WERI-Rb-1 (cell line): ENCODE results near the gene MESD.

Experiments used
- DNase-seq: peaks from one replicate; pipeline ENCODE4 v3.0.0-alpha.2; 2020
- H3K27ac ChIP-seq: fragments of 250-450 bp; sonication (Bioruptor Pico); 2 replicates; pipeline ENCODE4 v1.5.1; 2020; ENCODE audit warnings: mild to moderate bottlenecking, moderate library complexity
- H3K27me3 ChIP-seq: fragments of 250-450 bp; sonication (Bioruptor Pico); 2 replicates; pipeline ENCODE4 v1.5.1; 2021; ENCODE audit warnings: mild to moderate bottlenecking, low read depth, moderate library complexity; ENCODE audit not compliant: insufficient read depth, severe bottlenecking
- H3K36me3 ChIP-seq: fragments of 250-450 bp; sonication (Bioruptor Pico); 2 replicates; pipeline ENCODE4 v1.5.1; 2020; ENCODE audit warnings: mild to moderate bottlenecking, moderate library complexity
- H3K4me3 ChIP-seq: 2 replicates; pipeline ENCODE4 v1.5.1; 2011; ENCODE audit warnings: low read depth, mild to moderate bottlenecking, control low read depth, low read length
- H3K9me3 ChIP-seq: fragments of 250-450 bp; sonication (Bioruptor Pico); 2 replicates; pipeline ENCODE4 v1.5.1; 2021; ENCODE audit warnings: mild to moderate bottlenecking, moderate library complexity; ENCODE audit not compliant: severe bottlenecking
- TF ChIP-seq, protein P1 (sequence below): IDR thresholded peaks from 2 replicates; pipeline ENCODE4 v1.5.1; 2011; ENCODE audit warnings: low read depth, mild to moderate bottlenecking, control low read depth, inconsistent platforms, low read length

Gene MESD

DNA sequence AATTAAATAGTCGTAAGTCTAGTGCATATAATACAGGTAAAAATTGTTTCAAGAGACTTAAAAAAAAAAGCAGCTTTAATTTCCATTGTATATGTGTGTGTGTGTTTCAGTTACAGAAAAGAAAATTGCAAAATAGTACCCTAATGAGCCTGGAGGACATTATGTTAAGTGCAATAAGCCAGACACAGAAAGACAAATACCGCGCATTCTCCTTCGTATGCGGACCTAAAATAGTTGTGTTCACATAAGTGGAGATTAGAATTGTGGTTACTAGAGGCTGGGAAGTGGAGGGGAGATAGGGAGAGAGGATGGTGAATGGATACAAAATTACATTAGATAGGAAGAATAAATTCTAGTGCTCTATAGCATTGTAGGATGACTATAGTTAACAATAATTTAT, 3.6 kb downstream of the MESD start:
- DNase-seq, result no peak
- H3K27ac ChIP-seq, result no peak overlapping the region
- no peak overlapping the region for H3K4me3 ChIP-seq
- H3K27me3 ChIP-seq, result no peaks in the 10 kb centered on the region
- TF ChIP-seq, protein P1, sequence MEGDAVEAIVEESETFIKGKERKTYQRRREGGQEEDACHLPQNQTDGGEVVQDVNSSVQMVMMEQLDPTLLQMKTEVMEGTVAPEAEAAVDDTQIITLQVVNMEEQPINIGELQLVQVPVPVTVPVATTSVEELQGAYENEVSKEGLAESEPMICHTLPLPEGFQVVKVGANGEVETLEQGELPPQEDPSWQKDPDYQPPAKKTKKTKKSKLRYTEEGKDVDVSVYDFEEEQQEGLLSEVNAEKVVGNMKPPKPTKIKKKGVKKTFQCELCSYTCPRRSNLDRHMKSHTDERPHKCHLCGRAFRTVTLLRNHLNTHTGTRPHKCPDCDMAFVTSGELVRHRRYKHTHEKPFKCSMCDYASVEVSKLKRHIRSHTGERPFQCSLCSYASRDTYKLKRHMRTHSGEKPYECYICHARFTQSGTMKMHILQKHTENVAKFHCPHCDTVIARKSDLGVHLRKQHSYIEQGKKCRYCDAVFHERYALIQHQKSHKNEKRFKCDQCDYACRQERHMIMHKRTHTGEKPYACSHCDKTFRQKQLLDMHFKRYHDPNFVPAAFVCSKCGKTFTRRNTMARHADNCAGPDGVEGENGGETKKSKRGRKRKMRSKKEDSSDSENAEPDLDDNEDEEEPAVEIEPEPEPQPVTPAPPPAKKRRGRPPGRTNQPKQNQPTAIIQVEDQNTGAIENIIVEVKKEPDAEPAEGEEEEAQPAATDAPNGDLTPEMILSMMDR, result no peak
- no peaks in the 10 kb centered on the region for H3K9me3 ChIP-seq
- H3K36me3 ChIP-seq, result peaks cover 26% of the 10 kb centered on the region

DNA sequence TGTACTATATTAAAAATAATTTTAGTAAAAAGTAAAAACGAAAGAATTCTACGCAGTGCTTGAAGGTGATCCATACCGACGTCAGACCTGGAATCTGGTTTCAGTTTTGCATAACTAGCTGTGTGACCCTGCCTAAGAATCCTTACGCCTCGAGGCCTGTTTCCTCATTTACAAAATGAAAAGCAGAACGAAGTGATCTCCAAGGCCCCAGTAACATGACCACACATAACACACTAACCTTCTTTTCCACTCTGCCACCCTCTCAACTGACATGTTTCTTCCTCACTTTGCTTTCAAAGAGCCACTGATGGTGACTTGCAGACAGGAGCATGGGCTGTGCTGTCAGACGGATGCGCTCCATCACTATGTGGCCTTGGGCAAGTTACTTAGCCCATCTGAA, 4.8 kb downstream of the MESD start:
- Histone ChIP-seq H3K9me3 (no peaks in the 10 kb centered on the region), H3K27me3 (no peaks in the 10 kb centered on the region), H3K36me3 (peaks cover 33% of the 10 kb centered on the region), H3K27ac (no peak overlapping the region), H3K4me3 (no peak overlapping the region)
- DNase-seq, result no peak
- TF ChIP-seq, protein P1, result no peak

DNA sequence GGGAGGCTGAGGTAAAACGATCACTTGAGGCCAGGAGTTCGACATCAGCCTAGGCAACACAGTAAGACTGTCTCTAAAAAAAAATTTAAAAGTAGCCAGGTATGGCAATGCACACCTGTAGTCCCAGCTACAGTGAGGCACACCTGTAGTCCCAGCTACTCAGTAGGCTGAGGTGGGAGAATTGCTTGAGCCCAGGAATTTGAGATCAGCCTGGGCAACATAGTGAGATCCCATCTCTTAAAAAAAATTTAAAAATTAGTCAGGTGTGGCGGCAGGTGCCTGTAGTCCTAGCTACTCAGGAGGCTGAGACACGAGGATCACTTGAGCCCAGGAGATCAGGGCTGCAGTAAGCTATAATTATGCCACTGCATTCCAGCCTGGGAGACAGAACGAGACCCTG, 6.8 kb downstream of the MESD start:
- H3K27me3 ChIP-seq, result no peaks in the 10 kb centered on the region
- H3K27ac ChIP-seq, result no peak overlapping the region
- no peak for DNase-seq
- H3K9me3 ChIP-seq, result no peaks in the 10 kb centered on the region
- H3K4me3 ChIP-seq, result no peak overlapping the region
- TF ChIP-seq, protein P1, result no peak
- H3K36me3 ChIP-seq, result peaks cover 51% of the 10 kb centered on the region

DNA sequence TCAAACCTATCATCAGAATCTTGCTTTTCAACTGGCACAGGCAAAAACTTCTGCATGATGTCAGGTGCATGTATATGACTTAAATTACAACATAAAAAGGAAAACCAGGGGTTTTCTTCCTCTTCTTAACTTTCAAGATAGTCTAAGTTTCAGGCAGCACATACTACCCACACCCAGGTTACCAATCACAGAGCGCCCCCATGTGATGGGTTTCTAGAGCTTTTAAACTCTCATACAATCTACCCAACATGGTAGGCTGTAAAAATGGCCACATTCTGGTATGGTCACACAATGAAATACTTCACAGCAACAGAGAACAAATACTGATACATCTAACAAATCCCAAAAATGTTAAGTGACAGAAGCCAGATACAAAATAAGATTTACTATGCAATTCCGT, 7.4 kb downstream of the MESD start:
- TF ChIP-seq, protein P1, result no peak
- H3K36me3 ChIP-seq, result peaks cover 54% of the 10 kb centered on the region

DNA sequence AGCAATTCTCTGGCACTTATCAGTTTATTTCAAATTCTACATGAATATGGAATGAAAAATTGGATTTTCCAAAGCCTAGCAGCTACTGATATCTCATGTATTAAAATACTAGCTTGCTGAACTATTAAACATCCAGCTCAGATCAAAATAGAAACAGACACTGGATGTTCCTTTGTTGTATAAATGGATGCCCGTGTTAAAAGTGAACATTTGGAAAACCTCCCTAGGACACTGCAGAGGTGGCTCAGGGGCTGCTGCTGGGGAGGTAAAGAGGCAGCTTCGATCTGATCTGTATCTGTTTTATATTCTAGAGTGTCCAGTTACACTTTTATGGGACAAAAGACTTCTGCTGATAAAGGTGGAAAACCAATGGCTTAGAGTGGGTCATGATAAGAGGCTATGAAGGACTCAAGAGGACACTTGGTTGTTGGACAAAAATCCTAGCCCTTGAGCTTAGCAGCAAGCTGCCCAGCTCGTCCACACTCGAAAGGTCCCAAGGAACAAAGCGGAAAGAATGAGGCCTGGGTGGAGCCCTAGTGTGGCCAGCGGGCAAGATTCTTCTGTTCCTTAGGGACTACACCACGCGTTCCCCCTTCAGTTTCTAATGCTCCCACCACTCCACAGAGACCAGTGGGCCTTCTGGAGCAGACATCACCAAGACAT, 9.9 kb downstream of the MESD start:
- no peak for DNase-seq
- no peaks in the 10 kb centered on the region for H3K27me3 ChIP-seq
- H3K4me3 ChIP-seq, result no peak overlapping the region
- no peaks in the 10 kb centered on the region for H3K9me3 ChIP-seq
- H3K27ac ChIP-seq, result no peak overlapping the region
- TF ChIP-seq, protein P1, result no peak
- peaks cover 51% of the 10 kb centered on the region for H3K36me3 ChIP-seq

More for the DNA sequence above, 7.4 kb downstream of the MESD start:
- Histone ChIP-seq H3K4me3 (no peak overlapping the region), H3K27ac (no peak overlapping the region), H3K9me3 (no peaks in the 10 kb centered on the region), H3K27me3 (no peaks in the 10 kb centered on the region)
- DNase-seq, result no peak
